ENCODE measurements around the gene HSD11B1.

DNA sequence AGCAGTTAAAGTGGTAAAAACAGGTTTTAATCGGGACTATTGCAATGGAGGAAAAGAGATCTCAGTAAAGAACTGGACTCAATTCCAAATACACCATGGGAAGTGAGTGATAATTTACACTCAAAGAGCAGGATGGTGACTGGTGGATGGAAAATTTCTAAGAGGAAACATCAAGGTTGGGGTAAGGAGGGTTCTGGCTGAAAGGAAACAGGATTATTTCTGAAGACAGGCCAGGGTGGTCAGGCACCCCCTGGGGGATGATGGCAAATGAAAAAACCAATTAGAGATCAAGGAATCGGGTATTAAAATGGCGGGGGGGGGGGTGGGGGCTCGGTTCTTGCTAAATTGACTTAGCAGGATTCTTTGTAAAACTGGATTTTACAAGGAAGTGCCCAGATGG lies 12.3 kb upstream of the HSD11B1 start:
- TF ChIP-seq, protein P1, sequence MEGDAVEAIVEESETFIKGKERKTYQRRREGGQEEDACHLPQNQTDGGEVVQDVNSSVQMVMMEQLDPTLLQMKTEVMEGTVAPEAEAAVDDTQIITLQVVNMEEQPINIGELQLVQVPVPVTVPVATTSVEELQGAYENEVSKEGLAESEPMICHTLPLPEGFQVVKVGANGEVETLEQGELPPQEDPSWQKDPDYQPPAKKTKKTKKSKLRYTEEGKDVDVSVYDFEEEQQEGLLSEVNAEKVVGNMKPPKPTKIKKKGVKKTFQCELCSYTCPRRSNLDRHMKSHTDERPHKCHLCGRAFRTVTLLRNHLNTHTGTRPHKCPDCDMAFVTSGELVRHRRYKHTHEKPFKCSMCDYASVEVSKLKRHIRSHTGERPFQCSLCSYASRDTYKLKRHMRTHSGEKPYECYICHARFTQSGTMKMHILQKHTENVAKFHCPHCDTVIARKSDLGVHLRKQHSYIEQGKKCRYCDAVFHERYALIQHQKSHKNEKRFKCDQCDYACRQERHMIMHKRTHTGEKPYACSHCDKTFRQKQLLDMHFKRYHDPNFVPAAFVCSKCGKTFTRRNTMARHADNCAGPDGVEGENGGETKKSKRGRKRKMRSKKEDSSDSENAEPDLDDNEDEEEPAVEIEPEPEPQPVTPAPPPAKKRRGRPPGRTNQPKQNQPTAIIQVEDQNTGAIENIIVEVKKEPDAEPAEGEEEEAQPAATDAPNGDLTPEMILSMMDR (IDR thresholded peaks at IDR 0.05; ENCODE audit: insufficient read depth, low read length, poor library complexity, severe bottlenecking) = no peak
- no peak for TF ChIP-seq EZH2phosphoT487 (conservative IDR thresholded peaks at IDR 0.05; ENCODE audit: low read length)

All from SU-DHL-6 (cell line).